Cardiac fibroblast (primary cell): ENCODE data around the gene CC2D2A.

Experiments used
- DNase-seq, 2 donors: peaks; one replicate each; pipeline versions ENCODE4 v3.0.0 to v3.0.0-alpha.2; 2010; ENCODE audit warnings: low read depth in 2 of 2
- H3K4me3 ChIP-seq, 2 donors: replicated peaks in 1 of 2; 1 replicate in 1 of 2; 2 replicates in 1 of 2; pipeline ENCODE4 v1.5.1; 2011; ENCODE audit warnings: low read depth in 2 of 2, low read length in 2 of 2, mild to moderate bottlenecking in 2 of 2, moderate library complexity in 1 of 2
- TF ChIP-seq, protein P1 (sequence below): IDR thresholded peaks from one replicate; pipeline ENCODE4 v1.5.1; 2011; ENCODE audit warnings: low read depth, mild to moderate bottlenecking, low read length, inconsistent platforms

CC2D2A gene

GRCh38 chr4:15444879-15445547 is 24.7 kb upstream of the CC2D2A start:
- no peak for DNase-seq
- no peak overlapping the region for H3K4me3 ChIP-seq
- TF ChIP-seq, protein P1, sequence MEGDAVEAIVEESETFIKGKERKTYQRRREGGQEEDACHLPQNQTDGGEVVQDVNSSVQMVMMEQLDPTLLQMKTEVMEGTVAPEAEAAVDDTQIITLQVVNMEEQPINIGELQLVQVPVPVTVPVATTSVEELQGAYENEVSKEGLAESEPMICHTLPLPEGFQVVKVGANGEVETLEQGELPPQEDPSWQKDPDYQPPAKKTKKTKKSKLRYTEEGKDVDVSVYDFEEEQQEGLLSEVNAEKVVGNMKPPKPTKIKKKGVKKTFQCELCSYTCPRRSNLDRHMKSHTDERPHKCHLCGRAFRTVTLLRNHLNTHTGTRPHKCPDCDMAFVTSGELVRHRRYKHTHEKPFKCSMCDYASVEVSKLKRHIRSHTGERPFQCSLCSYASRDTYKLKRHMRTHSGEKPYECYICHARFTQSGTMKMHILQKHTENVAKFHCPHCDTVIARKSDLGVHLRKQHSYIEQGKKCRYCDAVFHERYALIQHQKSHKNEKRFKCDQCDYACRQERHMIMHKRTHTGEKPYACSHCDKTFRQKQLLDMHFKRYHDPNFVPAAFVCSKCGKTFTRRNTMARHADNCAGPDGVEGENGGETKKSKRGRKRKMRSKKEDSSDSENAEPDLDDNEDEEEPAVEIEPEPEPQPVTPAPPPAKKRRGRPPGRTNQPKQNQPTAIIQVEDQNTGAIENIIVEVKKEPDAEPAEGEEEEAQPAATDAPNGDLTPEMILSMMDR: no peak

DNA sequence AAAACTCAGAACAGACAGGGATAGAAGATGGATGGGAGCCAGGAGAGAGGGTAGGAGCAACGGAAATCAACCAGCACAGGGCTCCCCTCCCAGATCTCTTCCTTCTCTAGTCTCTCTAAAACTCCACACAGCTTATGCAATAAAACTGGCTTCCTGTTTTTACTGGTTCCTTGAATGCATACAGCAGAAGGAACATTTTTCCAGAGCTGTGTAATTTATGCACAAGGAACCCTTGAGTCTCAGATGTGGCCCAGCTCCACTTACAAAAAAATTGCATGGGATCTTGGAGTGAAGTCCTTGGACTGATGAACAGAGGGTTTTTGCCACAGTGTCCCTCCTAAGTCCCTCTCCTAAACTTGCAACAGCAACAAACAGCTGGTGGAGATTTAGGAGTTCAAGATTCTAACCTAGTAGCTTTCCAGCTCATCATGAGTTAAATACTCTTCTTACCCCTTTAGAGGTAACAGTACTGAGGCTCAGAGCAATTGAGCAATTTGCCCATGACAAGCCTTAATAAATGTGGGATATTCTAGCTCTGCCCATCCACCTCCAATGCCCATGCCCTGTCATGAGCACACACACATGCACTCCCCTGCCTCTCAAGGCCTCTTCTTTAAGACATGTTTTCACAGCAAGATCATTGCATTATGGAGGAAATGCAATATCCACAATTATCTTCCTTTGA is 18.4 kb upstream of the CC2D2A start:
- TF ChIP-seq, protein P1: no peak
- DNase-seq: peak; percentile 70 to 77
- no peak overlapping the region for H3K4me3 ChIP-seq

GRCh38 chr4:15451866-15452765 is 17.6 kb upstream of the CC2D2A start:
- peak; percentile 92 to 96 for DNase-seq
- TF ChIP-seq, protein P1: peak; percentile 4
- no peak overlapping the region for H3K4me3 ChIP-seq

- TF ChIP-seq, protein P1: no peak
- peak; percentile 84 to 96 for DNase-seq
- H3K4me3 ChIP-seq: no peak overlapping the region
Measured at GRCh38 chr4:15455290-15455689, 14.4 kb upstream of the CC2D2A start.

DNA sequence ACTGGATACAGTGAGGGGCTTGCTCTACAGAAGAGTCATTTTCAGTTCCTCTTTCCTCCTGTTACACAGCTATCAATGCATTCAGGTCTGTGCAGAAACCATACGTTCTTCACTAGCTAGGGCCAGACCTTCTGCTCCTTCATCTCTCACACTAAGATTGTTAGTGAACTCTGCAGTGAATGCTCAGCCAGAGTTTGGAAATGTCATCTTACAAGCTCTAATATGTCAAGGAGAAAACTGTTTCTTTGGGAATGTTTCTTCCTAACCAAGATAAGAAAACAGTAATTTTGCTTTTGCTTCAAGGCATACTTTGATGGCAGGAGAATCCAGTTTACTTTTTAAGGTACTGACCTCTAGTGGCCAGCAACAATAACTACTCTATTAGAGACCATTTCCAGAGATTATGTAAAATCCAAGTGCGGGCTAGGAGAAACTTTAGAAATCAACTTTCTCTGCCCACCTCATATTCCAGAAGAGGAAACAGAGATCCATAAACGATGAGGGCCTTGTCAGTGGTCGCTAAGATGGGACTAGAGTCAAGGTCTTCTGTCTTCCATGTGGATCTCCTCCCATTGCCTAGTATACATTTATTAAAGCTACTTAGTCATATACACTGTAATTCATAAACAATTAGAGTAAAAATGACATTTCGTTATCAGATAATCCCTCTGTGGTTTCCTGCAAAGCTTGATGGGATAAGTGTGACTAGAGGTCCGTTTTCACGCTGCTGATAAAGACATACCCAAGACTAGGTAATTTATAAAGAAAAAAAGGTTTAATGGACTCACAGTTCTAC is 12.1 kb upstream of the CC2D2A start:
- TF ChIP-seq, protein P1: peak; percentile 64
- H3K4me3 ChIP-seq: no peak overlapping the region
- DNase-seq: peak; percentile 78 to 86

DNA sequence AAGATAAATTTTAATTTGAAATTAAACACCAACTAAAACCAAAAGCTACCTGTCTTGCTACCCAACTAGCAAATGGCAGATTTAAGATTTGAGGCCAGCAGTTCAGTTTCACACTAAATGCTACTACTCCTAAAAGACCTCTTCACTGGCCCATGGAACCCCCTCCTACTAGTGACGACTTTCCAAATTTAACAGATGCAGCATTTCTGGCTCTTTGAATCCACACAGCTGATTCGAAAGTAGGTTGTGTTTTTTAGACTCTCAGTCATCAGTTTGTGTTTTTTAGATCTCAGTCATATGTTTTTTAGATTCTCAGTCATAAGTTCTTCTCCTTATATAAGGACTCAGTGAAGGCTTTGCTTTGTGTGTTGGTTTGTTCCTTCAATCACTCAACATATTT is 11.1 kb upstream of the CC2D2A start:
- TF ChIP-seq, protein P1: no peak
- DNase-seq: no peak

More for the DNA sequence above, 11.1 kb upstream of the CC2D2A start:
- H3K4me3 ChIP-seq: no peak overlapping the region
